Neural crest cell (in vitro differentiated cells): ENCODE measurements around the gene CPNE5. TPM values are rescaled to one million over a fixed set of nuclear protein-coding genes. Genes with fewer than 3 reads are reported as not detected.

Source experiments
- DNase-seq: peaks from one replicate; pipeline ENCODE4 v3.0.0; 2021; ENCODE audit warnings: low read depth, mixed read lengths, low spot score
- H3K27ac Mint-ChIP-seq: one replicate; pipeline ENCODE4 v1.8.0; 2021; ENCODE audit warnings: mild to moderate bottlenecking, mixed read lengths; ENCODE audit not compliant: unreplicated experiment
- H3K27me3 Mint-ChIP-seq: 2 replicates; pipeline ENCODE4 v1.8.0; 2021; ENCODE audit warnings: low read depth, mild to moderate bottlenecking, mixed read lengths
- H3K36me3 Mint-ChIP-seq: 2 replicates; pipeline ENCODE4 v1.8.0; 2021; ENCODE audit warnings: low read depth, mild to moderate bottlenecking, mixed read lengths
- H3K4me1 Mint-ChIP-seq: 2 replicates; pipeline ENCODE4 v1.8.0; 2021; ENCODE audit warnings: mixed read lengths
- H3K4me3 Mint-ChIP-seq: one replicate; pipeline ENCODE4 v1.8.0; 2021; ENCODE audit warnings: mild to moderate bottlenecking, mixed read lengths
- H3K9me3 Mint-ChIP-seq: 2 replicates; pipeline ENCODE4 v1.8.0; 2021; ENCODE audit warnings: mixed read lengths
- total RNA-seq: library from RNA; stranded (reverse); gene quantifications from 2 replicates; pipeline ENCODE4 v1.2.1, GENCODE V29; 2021
- TF ChIP-seq, protein P1 (sequence below): fragments of 200-600 bp; sonication (generic); conservative IDR thresholded peaks from 2 replicates; pipeline ENCODE4 v1.5.0; 2021; ENCODE audit warnings: antibody characterized with exemption, mild to moderate bottlenecking

Gene CPNE5
- total RNA-seq, 1 donor from 2014 or later, result 0.54 TPM

DNA sequence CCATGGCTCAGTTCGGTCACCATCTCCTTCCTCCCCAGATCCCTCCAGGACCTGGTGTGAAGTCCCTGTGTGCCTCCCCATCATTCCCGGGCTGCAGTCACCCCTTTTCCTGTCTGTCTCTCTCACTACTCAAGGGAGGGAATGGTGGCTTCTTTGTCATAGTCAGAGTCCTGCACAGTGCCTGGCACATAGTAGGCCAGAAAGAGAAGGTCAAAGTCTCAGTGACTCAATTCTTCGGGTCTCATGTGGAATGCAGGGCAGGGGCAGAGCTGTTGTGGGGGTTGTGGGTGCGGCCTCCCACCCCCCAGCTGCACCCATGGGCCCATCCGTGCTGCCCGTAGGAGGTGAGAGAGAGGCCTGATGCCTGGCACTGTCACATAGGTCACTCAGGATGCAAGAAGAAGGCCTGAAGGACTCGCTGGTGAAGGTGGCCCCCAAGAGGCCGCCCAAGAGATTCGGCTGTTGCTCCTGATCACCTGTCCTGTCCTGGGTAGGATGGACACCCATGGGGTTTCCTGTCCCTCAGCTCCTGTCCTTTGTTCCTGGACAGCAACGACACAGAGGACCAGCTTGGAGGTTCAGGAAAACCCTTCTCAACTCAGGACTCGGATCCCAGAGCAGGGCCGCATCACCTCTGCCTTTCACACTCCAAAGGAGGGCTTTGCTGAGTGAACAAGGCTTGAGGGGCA is 107.5 kb downstream of the CPNE5 start:
- H3K4me3 Mint-ChIP-seq, result no peak overlapping the region
- no peak overlapping the region for H3K27ac Mint-ChIP-seq
- no peaks in the 10 kb centered on the region for H3K36me3 Mint-ChIP-seq
- TF ChIP-seq, protein P1, sequence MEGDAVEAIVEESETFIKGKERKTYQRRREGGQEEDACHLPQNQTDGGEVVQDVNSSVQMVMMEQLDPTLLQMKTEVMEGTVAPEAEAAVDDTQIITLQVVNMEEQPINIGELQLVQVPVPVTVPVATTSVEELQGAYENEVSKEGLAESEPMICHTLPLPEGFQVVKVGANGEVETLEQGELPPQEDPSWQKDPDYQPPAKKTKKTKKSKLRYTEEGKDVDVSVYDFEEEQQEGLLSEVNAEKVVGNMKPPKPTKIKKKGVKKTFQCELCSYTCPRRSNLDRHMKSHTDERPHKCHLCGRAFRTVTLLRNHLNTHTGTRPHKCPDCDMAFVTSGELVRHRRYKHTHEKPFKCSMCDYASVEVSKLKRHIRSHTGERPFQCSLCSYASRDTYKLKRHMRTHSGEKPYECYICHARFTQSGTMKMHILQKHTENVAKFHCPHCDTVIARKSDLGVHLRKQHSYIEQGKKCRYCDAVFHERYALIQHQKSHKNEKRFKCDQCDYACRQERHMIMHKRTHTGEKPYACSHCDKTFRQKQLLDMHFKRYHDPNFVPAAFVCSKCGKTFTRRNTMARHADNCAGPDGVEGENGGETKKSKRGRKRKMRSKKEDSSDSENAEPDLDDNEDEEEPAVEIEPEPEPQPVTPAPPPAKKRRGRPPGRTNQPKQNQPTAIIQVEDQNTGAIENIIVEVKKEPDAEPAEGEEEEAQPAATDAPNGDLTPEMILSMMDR, result no peak
- no peaks in the 10 kb centered on the region for H3K27me3 Mint-ChIP-seq
- H3K4me1 Mint-ChIP-seq, result peaks cover 9% of the 10 kb centered on the region
- no peak for DNase-seq
- no peaks in the 10 kb centered on the region for H3K9me3 Mint-ChIP-seq

DNA sequence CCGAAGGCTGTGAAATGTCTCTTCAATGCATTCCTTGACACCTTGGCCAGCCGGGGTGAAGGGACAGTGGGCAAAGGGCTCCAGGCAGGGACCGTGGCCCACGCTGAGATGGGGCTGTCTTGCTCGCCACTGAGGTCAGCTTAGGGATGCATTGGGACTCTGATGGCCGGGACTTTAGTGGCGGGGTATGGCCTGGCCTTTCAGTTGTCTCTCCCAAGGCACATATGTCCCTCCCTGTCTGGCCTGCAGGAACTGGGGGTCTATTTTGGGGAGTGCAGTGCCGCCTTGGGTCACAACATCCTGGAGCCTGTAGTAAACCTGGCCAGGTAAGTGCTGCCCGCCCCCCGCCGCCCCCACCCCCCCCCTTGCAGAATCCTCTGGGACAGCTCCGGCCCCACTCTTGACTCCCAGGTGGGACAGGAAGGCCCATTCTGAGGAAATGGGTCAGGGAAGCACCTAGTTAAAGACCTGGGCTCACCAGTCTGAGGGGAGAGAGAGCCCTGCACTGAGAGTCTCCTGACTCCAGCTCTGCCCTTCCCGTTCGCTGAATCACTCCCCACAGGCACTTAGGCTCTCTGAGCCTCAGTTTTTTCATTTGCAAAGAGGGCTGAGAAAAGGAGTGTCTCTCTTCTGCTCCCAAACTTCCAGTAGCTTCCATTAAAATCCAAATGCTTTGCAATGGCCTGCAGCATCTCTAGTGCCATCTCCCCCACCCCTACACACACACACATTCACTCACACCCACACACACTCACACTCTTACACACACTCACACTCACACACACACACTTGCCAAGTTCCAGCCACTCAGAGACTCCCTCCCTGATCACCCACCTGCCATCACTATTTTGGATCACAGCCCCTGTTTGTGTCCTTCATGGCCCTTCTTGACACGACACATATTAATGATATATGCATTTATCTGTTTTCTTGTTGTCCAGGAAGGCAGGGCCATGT is 108.5 kb downstream of the CPNE5 start:
- no peaks in the 10 kb centered on the region for H3K36me3 Mint-ChIP-seq
- no peaks in the 10 kb centered on the region for H3K27me3 Mint-ChIP-seq
- H3K4me3 Mint-ChIP-seq, result no peak overlapping the region
- DNase-seq, result no peak
- peaks cover 15% of the 10 kb centered on the region for H3K4me1 Mint-ChIP-seq
- TF ChIP-seq, protein P1, result no peak
- H3K27ac Mint-ChIP-seq, result peak overlapping the region; percentile 1
- H3K9me3 Mint-ChIP-seq, result no peaks in the 10 kb centered on the region

GRCh38 chr6:36729161-36729524 is 110.1 kb downstream of the CPNE5 start:
- TF ChIP-seq, protein P1, result no peak
- Mint-ChIP-seq H3K9me3 (no peaks in the 10 kb centered on the region), H3K4me1 (peaks cover 29% of the 10 kb centered on the region), H3K36me3 (no peaks in the 10 kb centered on the region), H3K27me3 (peaks cover 6% of the 10 kb centered on the region), H3K4me3 (no peak overlapping the region), H3K27ac (no peak overlapping the region)
- DNase-seq, result no peak

DNA sequence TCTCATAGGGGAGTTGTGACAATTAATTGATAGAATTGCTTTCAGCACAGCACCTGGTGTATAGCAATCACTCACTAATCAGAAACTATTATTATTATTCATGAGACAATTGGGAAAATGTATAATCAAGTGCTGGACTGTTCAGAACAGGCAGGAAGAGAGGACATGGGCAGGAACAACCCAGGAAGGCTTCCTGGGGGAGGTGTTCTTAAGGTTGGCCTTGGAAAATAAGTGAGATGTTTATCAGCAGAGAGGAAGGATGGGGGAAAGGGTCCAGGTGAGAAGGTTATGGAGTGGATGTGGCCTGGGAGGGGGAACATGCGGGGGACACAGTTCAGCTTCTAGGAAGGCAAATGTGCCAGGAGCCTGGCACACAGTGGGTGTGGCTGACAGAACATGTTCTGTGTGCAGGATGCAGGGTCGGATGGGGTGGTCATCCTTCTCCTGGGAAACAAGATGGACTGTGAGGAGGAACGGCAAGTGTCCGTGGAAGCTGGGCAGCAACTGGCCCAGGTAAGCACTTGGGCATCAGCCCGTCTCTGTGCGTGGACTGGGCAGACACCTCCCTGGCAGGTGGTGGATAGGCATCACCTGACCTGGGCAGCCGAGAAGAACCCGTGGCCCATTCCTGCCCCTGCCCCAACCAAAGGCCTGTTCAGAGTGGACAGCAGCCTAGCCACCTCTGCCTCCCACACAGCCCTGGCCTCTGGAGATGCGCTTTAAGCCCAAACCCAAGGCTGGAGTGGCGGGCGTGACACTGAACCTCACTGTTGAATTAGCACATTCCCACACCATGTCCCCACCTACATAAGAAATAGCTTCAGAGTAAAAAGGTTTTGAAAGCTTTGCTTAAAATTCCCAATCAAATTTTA is 110.7 kb downstream of the CPNE5 start:
- TF ChIP-seq, protein P1, result no peak
- Mint-ChIP-seq H3K9me3 (no peaks in the 10 kb centered on the region), H3K27me3 (peaks cover 6% of the 10 kb centered on the region), H3K4me3 (no peak overlapping the region), H3K36me3 (no peaks in the 10 kb centered on the region), H3K4me1 (peaks cover 29% of the 10 kb centered on the region), H3K27ac (no peak overlapping the region)
- DNase-seq, result no peak

DNA sequence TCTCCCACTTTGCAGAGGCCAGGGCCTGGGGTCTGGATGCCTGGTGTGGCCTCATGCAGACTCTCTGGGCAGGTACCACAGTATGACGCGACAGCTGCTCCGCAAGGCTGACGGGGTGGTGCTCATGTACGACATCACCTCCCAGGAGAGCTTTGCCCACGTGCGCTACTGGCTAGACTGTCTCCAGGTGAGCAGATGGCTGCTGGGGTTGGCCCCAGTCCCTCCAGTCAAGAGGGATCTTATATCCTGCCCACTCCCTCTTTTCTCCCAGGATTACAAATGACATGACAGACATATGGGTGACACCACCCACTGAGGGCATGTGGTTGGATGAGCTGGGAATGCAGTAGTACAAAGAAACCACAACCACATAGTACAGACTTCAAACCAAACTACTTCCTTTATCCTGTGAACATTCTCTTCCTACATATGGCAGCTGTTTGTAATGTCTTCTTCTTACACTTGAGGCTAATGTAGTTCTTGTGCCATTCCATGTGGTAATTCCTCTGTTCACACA is 111.7 kb downstream of the CPNE5 start:
- Mint-ChIP-seq H3K36me3 (no peaks in the 10 kb centered on the region), H3K9me3 (no peaks in the 10 kb centered on the region), H3K4me3 (no peak overlapping the region), H3K27me3 (peaks cover 6% of the 10 kb centered on the region), H3K4me1 (peaks cover 29% of the 10 kb centered on the region), H3K27ac (no peak overlapping the region)
- TF ChIP-seq, protein P1, result no peak
- no peak for DNase-seq
